SK-N-SH (cell line): ENCODE results near the gene CDH16. TPM values are rescaled to one million over a fixed set of nuclear protein-coding genes. Genes with fewer than 3 reads are reported as not detected.

Experiments
- CTCF ChIA-PET: fragments of 300-600, 350-600 bp; formaldehyde crosslinking; extraction: SDS; loops from one replicate; lab custom pipeline; 2021; lab: Yijun Ruan, JAX
- POLR2A ChIA-PET: fragments of 350-600 bp; sonication (Branson Sonifier 250); formaldehyde crosslinking; extraction: SDS; loops from one replicate; lab custom pipeline; 2020; ENCODE audit warnings: antibody characterized with exemption, inconsistent platforms; lab: Yijun Ruan, JAX
- DNase-seq: peaks from one replicate; pipeline ENCODE4 v3.0.0; 2012
- H2AFZ ChIP-seq: fragments of 200-600 bp; sonication (generic); 2 replicates; pipeline ENCODE4 v1.8.1; 2016; ENCODE audit warnings: antibody characterized with exemption, mild to moderate bottlenecking, low read depth
- H3F3A ChIP-seq: fragments of 200-600 bp; sonication (generic); replicated peaks from 2 replicates; pipeline ENCODE3; 2016; ENCODE audit warnings: antibody characterized with exemption, mild to moderate bottlenecking; ENCODE audit not compliant: insufficient read depth
- H3K27ac ChIP-seq, 2 experiments: fragments of 200-500 bp in 1 of 2; fragments of 200-600 bp in 1 of 2; sonication (Bioruptor generic) in 1 of 2; sonication (generic), shearing (Covaris generic) in 1 of 2; 2 replicates each; pipeline versions ENCODE4 v1.5.1 to v1.6.1; 2014 to 2016; ENCODE audit warnings: low read depth in 2 of 2, inconsistent platforms in 1 of 2, low read length in 1 of 2, mild to moderate bottlenecking in 1 of 2, mixed read lengths in 1 of 2
- H3K27me3 ChIP-seq: fragments of 200-600 bp; sonication (generic), shearing (Covaris generic); 2 replicates; pipeline ENCODE4 v1.6.1; 2016; ENCODE audit warnings: mixed run types; ENCODE audit not compliant: insufficient read depth
- H3K36me3 ChIP-seq, 2 experiments: fragments of 200-500 bp in 1 of 2; fragments of 200-600 bp in 1 of 2; sonication (Bioruptor generic) in 1 of 2; sonication (generic) in 1 of 2; replicated peaks in 1 of 2; 2 replicates each; pipeline versions ENCODE3 to v1.5.1; 2014 to 2016; ENCODE audit warnings: low read length in 1 of 2, mild to moderate bottlenecking in 1 of 2; ENCODE audit not compliant: insufficient read depth in 2 of 2, control insufficient read depth in 1 of 2
- H3K4me1 ChIP-seq, 2 experiments: fragments of 200-500 bp in 1 of 2; fragments of 200-600 bp in 1 of 2; sonication (Bioruptor generic) in 1 of 2; sonication (generic), shearing (Covaris generic) in 1 of 2; 2 replicates each; pipeline versions ENCODE4 v1.5.1 to v1.6.1; 2014 to 2016; ENCODE audit warnings: low read depth in 1 of 2, low read length in 1 of 2, mixed run types in 1 of 2; ENCODE audit not compliant: insufficient read depth in 2 of 2, control insufficient read depth in 1 of 2
- H3K4me2 ChIP-seq: fragments of 200-600 bp; sonication (generic), shearing (Covaris generic); 2 replicates; pipeline ENCODE4 v1.6.1; 2017; ENCODE audit warnings: mixed run types
- H3K4me3 ChIP-seq, 2 experiments: fragments of 200-500 bp in 1 of 2; fragments of 200-600 bp in 1 of 2; sonication (Bioruptor generic) in 1 of 2; sonication (generic), shearing (Covaris generic) in 1 of 2; 2 replicates each; pipeline versions ENCODE4 v1.5.1 to v1.8.1; 2014 to 2016; ENCODE audit warnings: low read depth in 2 of 2, inconsistent platforms in 1 of 2, low read length in 1 of 2, mild to moderate bottlenecking in 1 of 2, mixed read lengths in 1 of 2, moderate library complexity in 1 of 2
- H3K79me2 ChIP-seq: fragments of 200-600 bp; sonication (generic); 2 replicates; pipeline ENCODE4 v1.8.1; 2017; ENCODE audit warnings: mild to moderate bottlenecking; ENCODE audit not compliant: insufficient read depth
- H3K9ac ChIP-seq: fragments of 200-600 bp; sonication (generic); 2 replicates; pipeline ENCODE4 v1.6.1; 2017; ENCODE audit warnings: mixed run types
- H3K9me2 ChIP-seq: fragments of 200-600 bp; sonication (generic); 2 replicates; pipeline ENCODE4 v1.6.1; 2017; ENCODE audit warnings: mixed run types
- H3K9me3 ChIP-seq: fragments of 200-600 bp; sonication (generic); 2 replicates; pipeline ENCODE4 v1.6.1; 2017; ENCODE audit warnings: mixed run types, mild to moderate bottlenecking, moderate library complexity
- H4K20me1 ChIP-seq: fragments of 200-600 bp; sonication (generic); 2 replicates; pipeline ENCODE4 v1.6.1; 2017; ENCODE audit warnings: mild to moderate bottlenecking, mixed run types; ENCODE audit not compliant: insufficient read depth
- FOSL2 ChIP-seq: IDR thresholded peaks from 2 replicates; pipeline ENCODE4 v1.4.0; 2012; ENCODE audit warnings: low read depth, mild to moderate bottlenecking, moderate library complexity, borderline replicate concordance
- FOXJ3 ChIP-seq: sonication (generic); formaldehyde crosslinking; IDR thresholded peaks from 2 replicates; pipeline ENCODE4 v1.5.1; 2020; ENCODE audit warnings: mild to moderate bottlenecking, missing genetic modification reagents
- GABPA ChIP-seq: IDR thresholded peaks from 2 replicates; pipeline ENCODE4 v1.4.0; 2012; ENCODE audit warnings: low read depth, mild to moderate bottlenecking
- GATA2 ChIP-seq: sonication (generic); formaldehyde crosslinking; IDR thresholded peaks from 2 replicates; pipeline ENCODE4 v1.5.0; 2020; ENCODE audit warnings: mild to moderate bottlenecking, missing genetic modification reagents
- MEF2A ChIP-seq: IDR thresholded peaks from 2 replicates; pipeline ENCODE4 v1.4.0; 2012; ENCODE audit warnings: low read depth, borderline replicate concordance
- RXRA ChIP-seq: IDR thresholded peaks from 2 replicates; pipeline ENCODE4 v1.4.0; 2012; ENCODE audit warnings: low read depth, mild to moderate bottlenecking, borderline replicate concordance
- SIN3A ChIP-seq: IDR thresholded peaks from 2 replicates; pipeline ENCODE4 v1.6.1; 2012; ENCODE audit warnings: low read depth, mild to moderate bottlenecking, low read length, moderate library complexity, borderline replicate concordance
- TAF1 ChIP-seq: IDR thresholded peaks from 2 replicates; pipeline ENCODE4 v1.6.1; 2012; ENCODE audit warnings: low read depth, mild to moderate bottlenecking, low read length, moderate library complexity, borderline replicate concordance
- TCF12 ChIP-seq: IDR thresholded peaks from 2 replicates; pipeline ENCODE4 v1.4.0; 2012
- TEAD4 ChIP-seq: IDR thresholded peaks from 2 replicates; pipeline ENCODE4 v1.4.0; 2012; ENCODE audit warnings: mild to moderate bottlenecking, borderline replicate concordance; ENCODE audit not compliant: insufficient read depth
- YY1 ChIP-seq: IDR thresholded peaks from 2 replicates; pipeline ENCODE4 v1.4.0; 2012; ENCODE audit warnings: low read depth, mild to moderate bottlenecking
- WGBS: methylation state at CpG from one replicate; pipeline ENCODE4 v1.1.6; 2017; ENCODE audit warnings: low lambda C conversion rate; 5-methylcytosine and 5-hydroxymethylcytosine counted together
- polyA plus RNA-seq, 3 experiments: library from polyadenylated mRNA; depleted of rRNA; stranded (reverse); fragments of >200 nt; gene quantifications; 2 replicates each; pipeline ENCODE4 v1.2.3, GENCODE V29; 2012
- TF ChIP-seq, protein P1 (sequence below): fragments of 150-350 bp; IDR thresholded peaks from 2 replicates; pipeline ENCODE4 v1.6.1; 2016; ENCODE audit warnings: mild to moderate bottlenecking, low read depth, low read length
- TF ChIP-seq, protein P2 (sequence below): fragments of 200-600 bp; sonication (generic); IDR thresholded peaks from 2 replicates; pipeline ENCODE4 v1.6.1; 2017; ENCODE audit warnings: antibody characterized with exemption, mild to moderate bottlenecking, moderate library complexity
- TF ChIP-seq, protein P3 (sequence below): IDR thresholded peaks from 2 replicates; pipeline ENCODE4 v1.4.0; 2012; ENCODE audit warnings: low read depth, borderline replicate concordance
- TF ChIP-seq, protein P4 (sequence below): IDR thresholded peaks from 2 replicates; pipeline ENCODE4 v1.4.0; 2012; ENCODE audit warnings: low read depth
- TF ChIP-seq, protein P5 (sequence below): IDR thresholded peaks from 2 replicates; pipeline ENCODE4 v1.4.0; 2012; ENCODE audit warnings: low read depth, borderline replicate concordance

CDH16 gene
- polyA plus RNA-seq, 1 of the 3 experiments (the other 2 are of a cell fraction) = not detected

DNA sequence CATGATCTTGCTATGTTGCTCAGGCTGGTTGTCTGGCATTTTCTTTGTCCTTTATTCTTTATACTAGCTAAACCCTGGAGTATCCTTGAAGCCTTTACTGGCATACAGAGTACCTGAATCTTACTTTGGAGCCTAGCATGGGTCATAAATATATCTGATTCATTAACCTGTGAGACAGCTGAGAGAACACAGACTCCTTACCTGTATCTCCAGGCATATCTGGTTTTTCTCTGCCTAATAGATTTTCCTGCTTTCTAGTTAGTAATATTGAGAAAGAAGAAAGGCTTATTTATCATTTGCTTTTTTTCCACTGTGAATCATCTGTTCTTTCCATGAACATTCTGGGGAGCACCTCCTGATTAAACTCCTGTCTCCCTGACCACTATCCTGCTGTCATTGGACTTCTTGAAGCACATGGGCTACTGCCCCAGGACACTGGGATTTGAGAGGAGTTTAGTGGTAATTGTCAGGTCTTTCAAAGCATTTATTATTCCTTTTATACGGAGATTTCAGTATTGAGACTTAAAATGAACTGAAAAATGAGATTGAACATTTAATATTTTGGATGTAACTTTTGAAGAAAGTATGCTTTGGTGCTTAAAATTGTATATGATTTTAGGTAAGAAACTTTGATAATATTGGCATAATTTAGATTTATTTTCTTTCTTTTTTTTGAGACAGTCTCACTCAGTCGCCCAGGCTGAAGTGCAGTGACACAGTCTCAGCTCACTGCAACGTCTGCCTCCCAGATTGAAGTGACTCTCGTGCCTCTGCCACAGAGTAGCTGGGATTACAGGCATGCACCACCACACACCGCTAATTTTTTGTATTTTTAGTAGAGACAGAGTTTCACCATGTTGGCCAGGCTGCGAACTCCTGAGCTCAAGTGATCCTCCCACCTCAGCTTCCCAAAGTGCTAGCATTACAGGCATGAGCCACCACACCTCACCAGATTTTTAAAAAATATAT, 29.8 kb downstream of the CDH16 start:
- 92% methylated on average over 6 of the region's 6 CpGs for WGBS
- Histone ChIP-seq H3F3A (peaks cover 3% of the 10 kb centered on the region), H3K9ac (no peak overlapping the region), H3K36me3 (peaks cover 14 to 19% of the 10 kb centered on the region in 2 experiments), H3K9me3 (no peaks in the 10 kb centered on the region), H2AFZ (no peak overlapping the region), H3K4me1 (0 out of 4 replicates have a peak, but pooled peaks cover 0 to 7% of the 10 kb centered on the region in 2 experiments), H3K27ac (no peak overlapping the region), H3K79me2 (no peaks in the 10 kb centered on the region), H3K27me3 (no peaks in the 10 kb centered on the region), H4K20me1 (no peaks in the 10 kb centered on the region), H3K4me3 (no peak overlapping the region), H3K9me2 (no peaks in the 10 kb centered on the region), H3K4me2 (no peak overlapping the region)
- CTCF ChIA-PET = interaction anchor here (0.6 to 3.0 kb wide), 3 partner anchors 21 to 459 kb away, joined by 3 to 7 read pairs (median 3); partner anchors contain the start of gene CDH16
- DNase-seq = no peak
- POLR2A ChIA-PET = no interaction called here
- no peak for TF ChIP-seq TAF1
- TF ChIP-seq TCF12 = 0 out of 2 replicates have a peak, but pooled peaks have one; percentile 7
- TF ChIP-seq, protein P1, sequence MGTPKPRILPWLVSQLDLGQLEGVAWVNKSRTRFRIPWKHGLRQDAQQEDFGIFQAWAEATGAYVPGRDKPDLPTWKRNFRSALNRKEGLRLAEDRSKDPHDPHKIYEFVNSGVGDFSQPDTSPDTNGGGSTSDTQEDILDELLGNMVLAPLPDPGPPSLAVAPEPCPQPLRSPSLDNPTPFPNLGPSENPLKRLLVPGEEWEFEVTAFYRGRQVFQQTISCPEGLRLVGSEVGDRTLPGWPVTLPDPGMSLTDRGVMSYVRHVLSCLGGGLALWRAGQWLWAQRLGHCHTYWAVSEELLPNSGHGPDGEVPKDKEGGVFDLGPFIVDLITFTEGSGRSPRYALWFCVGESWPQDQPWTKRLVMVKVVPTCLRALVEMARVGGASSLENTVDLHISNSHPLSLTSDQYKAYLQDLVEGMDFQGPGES = no peak

DNA sequence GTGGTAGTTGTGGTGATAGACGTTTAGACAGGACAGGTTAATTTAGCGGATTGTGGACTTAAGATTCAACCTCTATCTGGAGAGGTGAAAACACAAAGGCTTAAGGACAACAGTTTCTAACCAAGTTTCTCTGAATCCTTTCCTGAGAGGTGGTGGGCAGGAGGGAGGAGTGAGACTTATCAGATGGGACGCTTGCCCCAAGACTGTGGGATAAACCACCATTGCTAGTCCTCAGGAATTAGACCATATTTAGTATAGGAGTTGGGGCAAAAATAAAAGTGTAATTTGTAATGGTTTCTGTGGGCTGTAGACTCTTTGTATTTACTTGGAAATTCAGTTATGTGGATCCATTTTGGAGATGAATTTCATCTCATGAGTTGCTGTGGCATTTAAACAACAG, 31.8 kb downstream of the CDH16 start:
- Histone ChIP-seq H3K9me2 (no peaks in the 10 kb centered on the region), H2AFZ (no peak overlapping the region), H3K4me1 (peaks cover 0 to 7% of the 10 kb centered on the region in 2 experiments; a peak in 1 of 4 replicates), H3K27ac (no peak overlapping the region), H4K20me1 (no peaks in the 10 kb centered on the region), H3F3A (peaks cover 3% of the 10 kb centered on the region), H3K27me3 (no peaks in the 10 kb centered on the region), H3K4me2 (no peak overlapping the region), H3K9ac (no peak overlapping the region), H3K36me3 (peaks cover 14 to 19% of the 10 kb centered on the region in 2 experiments), H3K9me3 (no peaks in the 10 kb centered on the region), H3K4me3 (no peak overlapping the region), H3K79me2 (peaks cover 15% of the 10 kb centered on the region; the same call in 1 of the 2 replicates)
- WGBS = 92% methylated on average over 3 of the region's 3 CpGs
- CTCF ChIA-PET = interaction anchor here (0.8 to 3.4 kb wide), 3 partner anchors 8 to 14 kb away, joined by 3 to 17 read pairs (median 3); no protein-coding TSS in a partner anchor
- TF ChIP-seq MEF2A (no peak), GABPA (no peak), FOXJ3 (CRISPR knock-in tag) (no peak), TEAD4 (no peak), GATA2 (CRISPR knock-in tag) (no peak), FOSL2 (no peak), SIN3A (no peak), RXRA (no peak), YY1 (no peak)
- TF ChIP-seq, protein P2, sequence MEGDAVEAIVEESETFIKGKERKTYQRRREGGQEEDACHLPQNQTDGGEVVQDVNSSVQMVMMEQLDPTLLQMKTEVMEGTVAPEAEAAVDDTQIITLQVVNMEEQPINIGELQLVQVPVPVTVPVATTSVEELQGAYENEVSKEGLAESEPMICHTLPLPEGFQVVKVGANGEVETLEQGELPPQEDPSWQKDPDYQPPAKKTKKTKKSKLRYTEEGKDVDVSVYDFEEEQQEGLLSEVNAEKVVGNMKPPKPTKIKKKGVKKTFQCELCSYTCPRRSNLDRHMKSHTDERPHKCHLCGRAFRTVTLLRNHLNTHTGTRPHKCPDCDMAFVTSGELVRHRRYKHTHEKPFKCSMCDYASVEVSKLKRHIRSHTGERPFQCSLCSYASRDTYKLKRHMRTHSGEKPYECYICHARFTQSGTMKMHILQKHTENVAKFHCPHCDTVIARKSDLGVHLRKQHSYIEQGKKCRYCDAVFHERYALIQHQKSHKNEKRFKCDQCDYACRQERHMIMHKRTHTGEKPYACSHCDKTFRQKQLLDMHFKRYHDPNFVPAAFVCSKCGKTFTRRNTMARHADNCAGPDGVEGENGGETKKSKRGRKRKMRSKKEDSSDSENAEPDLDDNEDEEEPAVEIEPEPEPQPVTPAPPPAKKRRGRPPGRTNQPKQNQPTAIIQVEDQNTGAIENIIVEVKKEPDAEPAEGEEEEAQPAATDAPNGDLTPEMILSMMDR = no peak
- TF ChIP-seq, protein P3, sequence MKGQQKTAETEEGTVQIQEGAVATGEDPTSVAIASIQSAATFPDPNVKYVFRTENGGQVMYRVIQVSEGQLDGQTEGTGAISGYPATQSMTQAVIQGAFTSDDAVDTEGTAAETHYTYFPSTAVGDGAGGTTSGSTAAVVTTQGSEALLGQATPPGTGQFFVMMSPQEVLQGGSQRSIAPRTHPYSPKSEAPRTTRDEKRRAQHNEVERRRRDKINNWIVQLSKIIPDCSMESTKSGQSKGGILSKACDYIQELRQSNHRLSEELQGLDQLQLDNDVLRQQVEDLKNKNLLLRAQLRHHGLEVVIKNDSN = no peak
- TF ChIP-seq, protein P4, sequence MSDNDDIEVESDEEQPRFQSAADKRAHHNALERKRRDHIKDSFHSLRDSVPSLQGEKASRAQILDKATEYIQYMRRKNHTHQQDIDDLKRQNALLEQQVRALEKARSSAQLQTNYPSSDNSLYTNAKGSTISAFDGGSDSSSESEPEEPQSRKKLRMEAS = no peak
- TF ChIP-seq, protein P5, sequence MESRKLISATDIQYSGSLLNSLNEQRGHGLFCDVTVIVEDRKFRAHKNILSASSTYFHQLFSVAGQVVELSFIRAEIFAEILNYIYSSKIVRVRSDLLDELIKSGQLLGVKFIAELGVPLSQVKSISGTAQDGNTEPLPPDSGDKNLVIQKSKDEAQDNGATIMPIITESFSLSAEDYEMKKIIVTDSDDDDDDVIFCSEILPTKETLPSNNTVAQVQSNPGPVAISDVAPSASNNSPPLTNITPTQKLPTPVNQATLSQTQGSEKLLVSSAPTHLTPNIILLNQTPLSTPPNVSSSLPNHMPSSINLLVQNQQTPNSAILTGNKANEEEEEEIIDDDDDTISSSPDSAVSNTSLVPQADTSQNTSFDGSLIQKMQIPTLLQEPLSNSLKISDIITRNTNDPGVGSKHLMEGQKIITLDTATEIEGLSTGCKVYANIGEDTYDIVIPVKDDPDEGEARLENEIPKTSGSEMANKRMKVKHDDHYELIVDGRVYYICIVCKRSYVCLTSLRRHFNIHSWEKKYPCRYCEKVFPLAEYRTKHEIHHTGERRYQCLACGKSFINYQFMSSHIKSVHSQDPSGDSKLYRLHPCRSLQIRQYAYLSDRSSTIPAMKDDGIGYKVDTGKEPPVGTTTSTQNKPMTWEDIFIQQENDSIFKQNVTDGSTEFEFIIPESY = no peak
- POLR2A ChIA-PET = no interaction called here
- DNase-seq = no peak
